Mononuclear cell (primary cell): ENCODE measurements around the gene ARID5A. TPM values are rescaled to one million over a fixed set of nuclear protein-coding genes. Genes with fewer than 3 reads are reported as not detected.
A peak's percentile ranks its signal among the peaks of the same experiment; 100 is the strongest.

Experiments
- H3K27me3 ChIP-seq: 2 replicates; pipeline ENCODE4 v1.6.0; 2011; ENCODE audit warnings: low read length, control low read depth; ENCODE audit not compliant: insufficient read depth
- H3K4me1 ChIP-seq: 2 replicates; pipeline ENCODE4 v1.5.1; 2011; ENCODE audit warnings: mild to moderate bottlenecking, low read length, control low read depth; ENCODE audit not compliant: insufficient read depth
- H3K4me3 ChIP-seq: 2 replicates; pipeline ENCODE4 v1.5.1; 2011; ENCODE audit warnings: mild to moderate bottlenecking, low read length, moderate library complexity
- H3K9me3 ChIP-seq: 2 replicates; pipeline ENCODE4 v1.5.1; 2011; ENCODE audit warnings: low read depth, mild to moderate bottlenecking, control low read depth, low read length
- total RNA-seq: library from RNA; depleted of rRNA; stranded (reverse); fragments of >200 nt; gene quantifications from one replicate; pipeline ENCODE4 v1.2.3, GENCODE V29; 2012

The ARID5A gene
- total RNA-seq, 1 donor = 191 TPM

- peaks cover 64% of the 10 kb centered on the region for H3K4me1 ChIP-seq
- H3K9me3 ChIP-seq = no peaks in the 10 kb centered on the region
- no peaks in the 10 kb centered on the region for H3K27me3 ChIP-seq
- no peak overlapping the region for H3K4me3 ChIP-seq
Measured at GRCh38 chr2:96529376-96530143, 7.0 kb upstream of the ARID5A start.

GRCh38 chr2:96530144-96530430, 6.5 kb upstream of the ARID5A start:
- peaks cover 65% of the 10 kb centered on the region for H3K4me1 ChIP-seq
- H3K4me3 ChIP-seq = no peak overlapping the region
- H3K27me3 ChIP-seq = no peaks in the 10 kb centered on the region
- H3K9me3 ChIP-seq = no peaks in the 10 kb centered on the region

- no peaks in the 10 kb centered on the region for H3K27me3 ChIP-seq
- no peak overlapping the region for H3K4me3 ChIP-seq
- peaks cover 69% of the 10 kb centered on the region for H3K4me1 ChIP-seq
Measured at GRCh38 chr2:96530474-96531357, 5.8 kb upstream of the ARID5A start.

GRCh38 chr2:96531366-96531765, 5.2 kb upstream of the ARID5A start:
- H3K4me1 ChIP-seq = peaks cover 75% of the 10 kb centered on the region
- no peak overlapping the region for H3K4me3 ChIP-seq
- no peaks in the 10 kb centered on the region for H3K27me3 ChIP-seq
- H3K9me3 ChIP-seq = no peaks in the 10 kb centered on the region

More at GRCh38 chr2:96530474-96531357, 5.8 kb upstream of the ARID5A start:
- no peaks in the 10 kb centered on the region for H3K9me3 ChIP-seq

- H3K27me3 ChIP-seq = no peaks in the 10 kb centered on the region
- H3K4me1 ChIP-seq = peaks cover 71% of the 10 kb centered on the region
- no peaks in the 10 kb centered on the region for H3K9me3 ChIP-seq
- no peak overlapping the region for H3K4me3 ChIP-seq
Measured at GRCh38 chr2:96531872-96532505, 4.6 kb upstream of the ARID5A start.

DNA sequence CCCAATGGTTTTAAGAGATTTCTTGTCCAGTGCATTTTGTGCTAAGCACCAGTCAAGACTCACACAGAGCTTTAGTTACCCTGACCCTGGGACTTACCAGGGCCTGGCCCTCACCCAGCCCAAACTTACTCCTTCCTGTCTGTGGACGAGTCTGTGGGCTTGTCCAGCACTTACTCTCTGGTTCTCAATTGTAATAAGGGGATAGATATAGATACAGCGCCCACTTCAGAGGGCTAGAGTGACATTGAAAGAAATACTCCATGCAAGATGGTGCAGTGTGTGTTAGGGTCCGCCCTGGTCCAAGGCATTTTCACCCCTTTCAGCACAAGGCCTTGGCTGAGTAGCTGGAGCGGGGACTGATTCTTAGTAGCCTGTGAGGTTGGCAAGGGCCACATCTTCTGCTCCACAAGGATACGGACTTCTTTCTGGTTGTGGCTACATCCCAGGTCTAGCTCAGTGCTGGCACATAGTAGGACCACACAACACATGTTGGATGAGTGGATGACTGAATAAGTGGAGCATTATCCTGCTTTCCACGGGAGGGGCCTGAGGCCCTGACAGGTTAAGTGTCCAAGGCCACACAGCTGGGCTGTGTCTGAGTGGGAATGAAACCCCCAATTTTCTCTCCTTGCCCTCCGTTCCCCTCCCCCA, 3.8 kb upstream of the ARID5A start:
- Histone ChIP-seq H3K4me1 (peaks cover 71% of the 10 kb centered on the region), H3K4me3 (no peak overlapping the region), H3K9me3 (no peaks in the 10 kb centered on the region), H3K27me3 (no peaks in the 10 kb centered on the region)

DNA sequence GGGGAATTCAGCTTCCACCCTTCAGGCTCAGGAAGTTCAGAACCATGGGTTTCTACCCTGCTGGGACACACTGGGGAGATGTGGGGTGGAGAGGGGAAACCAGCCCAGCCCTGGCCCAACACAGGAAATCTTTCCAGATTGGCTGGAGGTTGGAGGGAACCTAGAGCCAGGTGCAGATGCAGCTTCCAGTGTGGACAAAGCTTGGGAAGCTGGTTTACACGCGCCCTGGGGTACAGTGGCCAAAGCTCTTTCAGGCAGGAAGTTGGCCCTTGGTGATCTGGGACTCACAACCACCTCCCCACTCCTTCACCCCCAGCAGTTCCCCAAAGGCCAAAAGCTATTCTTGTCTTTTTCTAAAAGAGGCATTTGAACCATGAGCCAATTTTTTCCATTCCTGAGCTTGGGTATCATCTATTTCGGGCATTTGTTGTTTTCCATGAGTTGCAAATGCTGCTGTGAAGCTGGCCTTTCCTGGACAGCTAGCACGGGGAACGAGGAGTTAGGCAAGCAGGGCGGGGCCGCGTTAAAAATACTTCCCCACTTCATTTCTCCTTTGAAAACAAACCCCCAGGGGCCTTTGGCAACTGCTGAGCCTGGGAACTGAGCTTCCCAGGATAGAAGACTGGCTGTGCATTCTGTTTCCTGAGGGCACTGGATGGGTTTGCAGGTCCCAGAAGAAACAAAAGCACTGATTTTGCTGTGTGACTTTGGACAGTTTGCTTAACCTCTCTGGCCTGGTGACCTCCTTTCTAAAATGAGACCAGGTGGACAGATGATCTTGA, 3.1 kb upstream of the ARID5A start:
- Histone ChIP-seq H3K27me3 (no peaks in the 10 kb centered on the region), H3K4me1 (peaks cover 71% of the 10 kb centered on the region), H3K9me3 (no peaks in the 10 kb centered on the region), H3K4me3 (no peak overlapping the region)

GRCh38 chr2:96534141-96534540, 2.4 kb upstream of the ARID5A start:
- peaks cover 71% of the 10 kb centered on the region for H3K4me1 ChIP-seq

DNA sequence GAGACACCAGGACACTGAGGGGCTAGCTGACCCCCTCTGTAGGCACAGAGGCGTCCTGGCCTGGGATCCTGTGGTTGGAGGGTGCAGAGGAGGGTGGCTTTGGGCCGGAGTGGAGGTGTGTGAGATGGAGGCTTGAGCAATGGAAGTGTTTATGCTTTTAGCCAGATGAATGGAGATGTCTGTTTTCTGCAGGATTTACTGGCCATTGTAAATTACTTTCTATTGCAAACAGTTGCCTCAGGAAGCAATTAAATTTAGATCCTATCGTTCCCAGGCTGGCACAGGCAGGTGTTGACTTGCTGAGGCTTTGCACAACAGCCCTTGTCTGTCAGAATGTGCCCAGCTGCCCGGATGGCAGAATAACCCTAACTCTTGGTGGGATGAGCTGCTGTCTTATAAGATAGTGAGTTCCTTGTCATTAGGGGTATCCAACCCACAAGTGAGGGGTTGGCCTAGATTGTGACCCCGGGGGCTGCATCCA, 1.8 kb upstream of the ARID5A start:
- Histone ChIP-seq H3K4me1 (peaks cover 75% of the 10 kb centered on the region), H3K9me3 (no peaks in the 10 kb centered on the region), H3K27me3 (no peaks in the 10 kb centered on the region), H3K4me3 (no peak overlapping the region)

More at GRCh38 chr2:96534141-96534540, 2.4 kb upstream of the ARID5A start:
- no peaks in the 10 kb centered on the region for H3K9me3 ChIP-seq
- H3K4me3 ChIP-seq = no peak overlapping the region
- H3K27me3 ChIP-seq = no peaks in the 10 kb centered on the region

GRCh38 chr2:96535331-96535730, 1.2 kb upstream of the ARID5A start:
- no peak overlapping the region for H3K4me3 ChIP-seq
- peaks cover 81% of the 10 kb centered on the region for H3K4me1 ChIP-seq

DNA sequence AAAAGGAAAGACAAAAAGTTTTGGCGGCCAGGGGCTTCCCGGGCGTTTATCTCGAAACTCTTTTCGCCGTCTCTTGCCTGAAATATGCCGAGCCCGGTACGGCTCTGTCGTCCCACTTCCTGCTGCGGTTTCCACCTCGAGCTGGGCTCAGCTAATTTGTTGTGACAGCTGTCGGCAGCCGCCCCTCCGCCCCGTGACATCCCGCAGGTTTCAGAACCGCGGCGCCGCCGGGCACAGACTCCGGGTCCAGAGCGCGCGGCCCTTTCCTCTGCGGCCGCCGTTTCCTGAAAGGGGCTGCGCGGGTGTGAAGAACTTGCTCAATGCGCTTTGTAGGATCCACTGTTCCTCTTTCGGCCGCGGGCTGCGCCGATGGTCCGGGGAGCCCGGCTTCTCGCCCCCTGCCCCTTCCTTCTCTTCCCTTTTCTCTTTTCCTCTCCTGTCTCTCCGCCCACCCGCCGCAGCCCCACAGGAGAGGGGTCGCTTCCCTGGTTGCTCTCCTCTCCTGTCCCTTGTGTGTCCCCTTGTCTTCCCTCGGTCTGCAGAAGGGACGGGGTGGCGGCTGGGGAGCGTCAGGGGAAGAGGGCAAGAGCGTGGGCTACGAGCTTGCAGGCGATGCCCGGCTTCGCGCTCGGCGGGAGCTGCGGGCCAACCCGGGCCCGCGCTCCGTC, 648 bp downstream of the ARID5A start:
- Histone ChIP-seq H3K27me3 (no peaks in the 10 kb centered on the region), H3K4me1 (peaks cover 78% of the 10 kb centered on the region), H3K4me3 (peak overlapping the region; percentile 81), H3K9me3 (no peaks in the 10 kb centered on the region)

More at GRCh38 chr2:96535331-96535730, 1.2 kb upstream of the ARID5A start:
- Histone ChIP-seq H3K9me3 (no peaks in the 10 kb centered on the region), H3K27me3 (no peaks in the 10 kb centered on the region)

DNA sequence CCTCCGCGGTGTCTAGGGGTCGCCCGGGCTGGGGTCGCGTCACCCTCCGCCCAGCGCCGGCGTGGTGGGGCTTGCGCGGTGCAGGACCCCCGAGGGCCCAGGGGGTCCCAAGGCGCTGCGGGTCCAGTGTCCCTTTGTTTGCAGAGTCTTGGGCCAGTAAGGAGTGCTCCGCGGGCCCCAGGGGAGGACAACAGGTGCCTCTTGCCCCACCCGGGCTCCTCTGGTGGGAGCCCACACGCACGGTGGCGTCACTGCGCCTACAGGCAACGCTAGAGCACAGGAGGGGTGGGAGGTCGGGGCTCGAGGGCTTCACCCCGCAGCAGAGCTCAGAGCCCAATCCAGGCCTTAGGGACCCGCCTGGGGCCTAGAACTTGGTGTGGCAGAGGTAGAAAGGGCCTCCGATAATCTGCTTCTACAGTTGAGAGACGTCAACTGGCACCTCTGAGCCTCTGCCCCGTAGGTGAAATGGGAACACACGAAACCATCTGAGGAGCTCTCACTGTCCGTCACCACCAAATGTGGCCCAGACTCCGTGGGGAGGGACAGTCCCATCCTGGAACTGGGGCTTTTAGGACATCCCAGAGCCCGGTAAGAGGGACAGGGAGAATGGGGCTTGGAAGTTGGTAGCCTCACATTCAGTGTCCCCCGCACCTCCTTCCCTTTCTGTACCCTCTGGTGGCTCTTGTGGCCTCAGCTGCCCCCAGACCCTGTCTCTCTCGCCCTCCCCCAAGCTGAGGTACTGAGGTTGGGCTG, 1.4 kb downstream of the ARID5A start:
- H3K9me3 ChIP-seq = no peaks in the 10 kb centered on the region
- H3K4me1 ChIP-seq = peaks cover 78% of the 10 kb centered on the region
- peak overlapping the region; percentile 81 for H3K4me3 ChIP-seq
- no peaks in the 10 kb centered on the region for H3K27me3 ChIP-seq

GRCh38 chr2:96538487-96539214, 2.1 kb downstream of the ARID5A start:
- peaks cover 76% of the 10 kb centered on the region for H3K4me1 ChIP-seq

More at GRCh38 chr2:96538487-96539214, 2.1 kb downstream of the ARID5A start:
- peak overlapping the region; percentile 81 for H3K4me3 ChIP-seq
- no peaks in the 10 kb centered on the region for H3K27me3 ChIP-seq
- no peaks in the 10 kb centered on the region for H3K9me3 ChIP-seq
